Lung (tissue), 12 donors: ENCODE data around the gene ABCA7. TPM values are rescaled to one million over a fixed set of nuclear protein-coding genes. Genes with fewer than 3 reads are reported as not detected.

Source experiments
- ATAC-seq: fragments of 200-7000 bp; cut with Tn5 transposase; one replicate; pipeline ENCODE4 v1.9.1; 2020; ENCODE audit warnings: moderate number of reproducible peaks; ENCODE audit not compliant: insufficient read depth, low FRiP score
- DNase-seq, 3 donors: peaks; one replicate each; pipeline ENCODE4 v3.0.0-alpha.2; 2013 to 2017
- H3K27ac ChIP-seq, 2 donors: one replicate each; pipeline ENCODE4 v1.5.1; 2013; ENCODE audit warnings: mild to moderate bottlenecking in 2 of 2, moderate library complexity in 2 of 2, control low read depth in 1 of 2, inconsistent platforms in 1 of 2, low read depth in 1 of 2, low read length in 1 of 2
- H3K27me3 ChIP-seq, 3 donors: one replicate each; pipeline ENCODE4 v1.5.1; 2013; ENCODE audit warnings: low read length in 2 of 3; ENCODE audit not compliant: control insufficient read depth in 3 of 3, insufficient read depth in 3 of 3
- H3K36me3 ChIP-seq, 4 donors: one replicate each; pipeline ENCODE4 v1.5.1; 2013; ENCODE audit warnings: low read length in 4 of 4, mild to moderate bottlenecking in 1 of 4, moderate library complexity in 1 of 4; ENCODE audit not compliant: control insufficient read depth in 4 of 4, insufficient read depth in 4 of 4
- H3K4me1 ChIP-seq, 5 donors: one replicate each; pipeline ENCODE4 v1.5.1; 2013; ENCODE audit warnings: low read length in 5 of 5, mild to moderate bottlenecking in 2 of 5, moderate library complexity in 1 of 5; ENCODE audit not compliant: control insufficient read depth in 5 of 5, insufficient read depth in 5 of 5
- H3K4me3 ChIP-seq: one replicate; pipeline ENCODE4 v1.5.1; 2013; ENCODE audit warnings: mild to moderate bottlenecking, control low read depth, moderate library complexity
- H3K9ac ChIP-seq, 2 donors: one replicate each; pipeline ENCODE4 v1.5.1; 2013; ENCODE audit warnings: low read length in 2 of 2, control low read depth in 1 of 2; ENCODE audit not compliant: insufficient read depth in 1 of 2
- H3K9me3 ChIP-seq, 4 donors: one replicate each; pipeline ENCODE4 v1.5.1; 2013; ENCODE audit warnings: low read length in 3 of 4, mild to moderate bottlenecking in 1 of 4, moderate library complexity in 1 of 4; ENCODE audit not compliant: control insufficient read depth in 4 of 4, insufficient read depth in 3 of 4
- CTCF ChIP-seq: IDR thresholded peaks from 2 replicates; pipeline ENCODE4 v1.5.1; 2012; ENCODE audit warnings: mild to moderate bottlenecking; ENCODE audit errors: control extremely low read depth, extremely low read depth
- WGBS, 2 donors: extraction: QIAGEN DNeasy Blood & Tissue Kit; methylation state at CpG; one replicate each; pipeline ENCODE4 v1.1.7; 2013; 5-methylcytosine and 5-hydroxymethylcytosine counted together
- polyA plus RNA-seq, 2 donors: library from polyadenylated mRNA; stranded (reverse); fragments of 200-250 nt; gene quantifications; one replicate each; pipeline ENCODE4 v1.2.1, GENCODE V29; 2013
- total RNA-seq, 2 donors: library from RNA; depleted of rRNA in 1 of 2; stranded (reverse); fragments of >200 nt in 1 of 2; gene quantifications; one replicate each; pipeline ENCODE4 v1.2.1, GENCODE V29; 2014 to 2021
- donor health status: control.
- donor health status: control.
- donor health status: Bipolar disorder and iron deficiency.
- donor health status: healthy.
- donor health status: DM: yes; HTN: yes; CAD: no.

The ABCA7 gene
- total and polyA plus RNA-seq, 4 donors, result 20.1 to 54.4 (median 41.7) TPM

GRCh38 chr19:1070931-1071791 lies 31.3 kb downstream of the ABCA7 start:
- peaks cover 0 to 24% (median 0%) of the 10 kb centered on the region in 4 donors for H3K36me3 ChIP-seq
- H3K27me3 ChIP-seq, result peaks cover 0 to 44% (median 39%) of the 10 kb centered on the region in 3 donors
- H3K4me1 ChIP-seq, result peaks cover 0 to 30% (median 0%) of the 10 kb centered on the region in 5 donors
- no peak overlapping the region for H3K9ac ChIP-seq
- H3K9me3 ChIP-seq, result no peaks in the 10 kb centered on the region
- no peak for ATAC-seq
- no peak overlapping the region for H3K4me3 ChIP-seq
- DNase-seq, result no peak
- no peak overlapping the region for H3K27ac ChIP-seq
- WGBS, 2 donors, result 47 to 67% methylated on average over 88 to 99 of the region's 99 CpGs
- TF ChIP-seq CTCF, result no peak

GRCh38 chr19:1072371-1073015 lies 32.6 kb downstream of the ABCA7 start:
- no peaks in the 10 kb centered on the region for H3K9me3 ChIP-seq
- 86 to 96% methylated on average over 11 of the region's 11 CpGs for WGBS, 2 donors

GRCh38 chr19:1073063-1073955 lies 33.4 kb downstream of the ABCA7 start:
- Histone ChIP-seq H3K36me3 (peaks cover 0 to 27% (median 0%) of the 10 kb centered on the region in 4 donors), H3K9me3 (no peaks in the 10 kb centered on the region), H3K4me3 (no peak overlapping the region), H3K9ac (no peak overlapping the region), H3K27ac (peak overlapping the region in 1 of 2 donors; percentile 6), H3K4me1 (peaks cover 0 to 25% (median 0%) of the 10 kb centered on the region in 5 donors), H3K27me3 (peaks cover 0 to 33% (median 31%) of the 10 kb centered on the region in 3 donors)
- DNase-seq (no peak), ATAC-seq (no peak)
- no peak for TF ChIP-seq CTCF
- 92 to 94% methylated on average over 30 of the region's 30 CpGs for WGBS, 2 donors

More at GRCh38 chr19:1072371-1073015, 32.6 kb downstream of the ABCA7 start:
- Histone ChIP-seq H3K4me1 (peaks cover 0 to 23% (median 0%) of the 10 kb centered on the region in 5 donors), H3K27me3 (peaks cover 0 to 36% (median 33%) of the 10 kb centered on the region in 3 donors), H3K36me3 (peaks cover 0 to 24% (median 0%) of the 10 kb centered on the region in 4 donors), H3K4me3 (no peak overlapping the region), H3K9ac (no peak overlapping the region), H3K27ac (no peak overlapping the region)
- DNase-seq, result no peak
- no peak for TF ChIP-seq CTCF
- ATAC-seq, result no peak
